ENCODE results near the gene PDZD2.

PDZD2 gene

DNA sequence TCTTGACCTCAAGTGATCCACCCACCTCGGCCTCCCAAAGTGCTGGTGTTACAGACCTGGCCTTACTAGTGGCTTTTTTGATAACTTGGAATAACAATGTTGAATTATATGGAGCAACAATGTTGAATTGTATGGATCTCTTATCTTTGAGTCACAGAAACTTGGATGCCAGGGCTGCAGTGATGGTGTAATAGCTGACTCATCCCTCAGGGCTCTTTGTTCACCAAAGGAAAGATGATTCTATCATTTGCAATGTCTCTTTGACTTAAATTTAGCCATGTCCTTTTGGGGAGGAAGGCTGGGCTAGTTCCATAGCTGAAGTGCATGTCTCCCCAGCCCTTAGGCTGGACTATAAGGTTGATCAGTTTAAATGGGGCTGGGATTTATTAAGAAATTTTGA is 172.3 kb downstream of the PDZD2 start:
- DNase-seq (ENCODE audit: low read depth in 2 of 2, low spot score in 1 of 2) = no peak

DNA sequence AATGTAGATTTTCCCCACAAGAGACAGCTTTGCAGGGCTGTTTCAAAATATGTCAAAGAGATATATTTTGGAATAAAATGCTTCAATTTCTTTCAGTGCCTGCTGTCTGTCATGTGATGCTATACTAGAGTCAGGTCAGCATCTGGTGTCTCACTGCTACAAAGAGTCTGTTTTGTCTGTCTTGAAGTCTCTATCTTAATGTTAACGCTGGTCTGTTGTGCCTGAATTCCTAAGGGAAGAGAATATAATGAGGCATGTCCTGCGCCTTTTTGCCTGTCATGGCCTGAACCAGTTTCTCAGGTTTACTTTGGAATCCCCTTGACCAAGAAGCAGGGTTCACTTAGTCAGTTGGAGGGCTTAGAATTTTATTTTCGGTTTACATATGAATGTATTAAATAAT is 176.4 kb downstream of the PDZD2 start:
- no peak for DNase-seq (ENCODE audit: low read depth in 2 of 2, low spot score in 1 of 2)

DNA sequence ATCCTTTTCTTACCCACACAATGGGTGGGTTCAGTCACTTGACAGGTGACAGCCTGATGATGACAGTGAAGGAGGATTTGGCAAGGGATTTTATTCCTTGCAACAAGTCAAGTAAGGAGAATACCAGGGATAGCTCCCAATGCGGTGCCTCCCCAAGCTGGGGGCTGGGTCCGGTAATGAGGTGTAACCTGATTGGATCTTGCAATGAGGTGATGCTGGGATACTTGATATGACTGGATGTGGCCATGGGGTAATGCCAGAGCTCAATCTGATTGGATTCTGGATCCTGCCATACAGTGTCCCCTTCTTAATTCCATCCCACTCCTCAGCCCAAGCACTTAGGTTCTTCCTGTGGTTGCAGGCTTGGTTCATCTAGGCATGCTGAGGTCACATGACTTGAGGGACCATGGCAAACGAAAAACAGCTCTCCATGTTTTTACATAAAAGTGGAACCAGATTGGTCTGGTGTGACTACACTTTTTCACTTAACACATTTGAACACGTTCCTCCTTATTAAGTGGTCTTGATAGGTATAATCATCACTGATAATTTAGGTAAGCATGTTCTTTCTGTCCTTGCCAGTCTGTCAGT is 181.1 kb downstream of the PDZD2 start:
- DNase-seq (ENCODE audit: low read depth in 2 of 2, low spot score in 1 of 2) = no peak

DNA sequence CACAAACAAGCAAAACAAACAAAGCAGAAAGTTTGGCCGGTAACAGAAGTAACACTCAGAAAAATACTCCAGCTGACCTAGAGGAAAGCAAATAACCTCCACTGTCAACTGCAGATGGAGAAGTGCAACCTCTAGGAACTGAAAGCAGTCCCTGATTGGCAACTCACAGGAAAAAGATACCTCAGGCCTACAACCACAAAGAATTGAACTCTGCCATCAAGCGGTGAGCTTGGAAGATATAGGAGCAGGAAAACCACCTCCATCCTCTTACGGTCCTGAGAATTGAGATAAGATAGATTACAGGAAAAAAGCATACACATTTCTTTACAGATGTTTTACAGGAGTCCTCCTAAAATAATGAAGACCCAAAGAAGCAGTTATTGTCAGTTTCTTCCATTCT is 184.5 kb downstream of the PDZD2 start:
- DNase-seq (ENCODE audit: low read depth in 2 of 2, low spot score in 1 of 2) = no peak

DNA sequence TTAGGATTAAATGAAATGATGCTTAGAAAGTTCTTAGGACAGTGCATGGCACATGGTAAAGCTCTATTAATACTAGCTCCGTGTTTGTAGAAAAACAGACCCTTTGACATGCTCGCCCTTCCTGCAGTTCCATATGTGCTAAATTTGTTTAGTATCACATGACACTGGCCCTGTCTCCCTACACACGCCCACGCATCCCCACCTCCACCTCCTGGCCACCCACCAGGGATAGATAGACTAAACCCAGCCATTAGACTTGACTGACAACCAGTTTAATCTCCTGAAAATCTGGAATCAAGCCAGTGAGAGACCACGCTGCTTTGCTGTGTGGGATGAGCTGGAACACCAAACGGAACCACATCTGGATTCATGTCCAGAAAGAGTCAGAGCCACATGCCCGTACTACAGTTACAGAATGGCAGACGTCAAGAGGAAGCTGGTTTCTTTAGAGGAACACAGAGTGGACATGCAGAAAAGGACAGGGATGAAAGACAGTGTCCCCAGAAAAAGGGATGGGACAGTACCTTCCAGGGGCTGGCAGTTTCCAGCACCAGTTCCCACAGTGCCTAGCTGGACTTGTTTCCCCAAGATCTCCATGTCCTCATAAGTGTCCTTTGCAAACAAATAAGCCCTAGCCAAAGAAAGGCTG is 186.1 kb downstream of the PDZD2 start:
- DNase-seq (ENCODE audit: low read depth in 2 of 2, low spot score in 1 of 2) = no peak

DNA sequence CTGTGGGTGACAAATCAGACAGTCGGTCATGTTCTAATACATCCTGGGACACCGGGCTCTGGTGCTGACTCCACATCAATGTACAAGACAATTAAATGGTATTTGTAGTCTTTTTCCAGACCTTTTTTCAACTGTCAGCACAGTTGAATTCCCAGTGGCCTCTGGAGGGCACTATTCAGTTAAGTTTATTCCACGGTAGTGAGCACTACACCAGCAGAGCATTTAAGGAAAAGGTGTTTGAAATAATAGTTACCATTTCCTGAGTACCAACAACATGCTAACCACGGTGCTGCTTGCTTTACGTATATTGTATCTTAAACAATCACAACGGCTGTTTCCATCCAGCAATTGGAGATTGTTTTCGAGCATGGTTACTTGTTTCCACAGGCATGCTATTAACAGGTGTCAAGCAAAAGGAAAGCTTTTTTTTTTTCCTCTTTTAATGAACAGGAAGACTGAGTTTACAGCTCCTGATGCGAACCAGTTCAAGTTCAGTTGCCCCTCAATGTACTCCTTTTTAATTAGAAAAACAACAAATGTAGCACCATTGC is 186.7 kb downstream of the PDZD2 start:
- peak in 1 of 2 donors; percentile 7 for DNase-seq (ENCODE audit: low read depth in 2 of 2, low spot score in 1 of 2)

DNA sequence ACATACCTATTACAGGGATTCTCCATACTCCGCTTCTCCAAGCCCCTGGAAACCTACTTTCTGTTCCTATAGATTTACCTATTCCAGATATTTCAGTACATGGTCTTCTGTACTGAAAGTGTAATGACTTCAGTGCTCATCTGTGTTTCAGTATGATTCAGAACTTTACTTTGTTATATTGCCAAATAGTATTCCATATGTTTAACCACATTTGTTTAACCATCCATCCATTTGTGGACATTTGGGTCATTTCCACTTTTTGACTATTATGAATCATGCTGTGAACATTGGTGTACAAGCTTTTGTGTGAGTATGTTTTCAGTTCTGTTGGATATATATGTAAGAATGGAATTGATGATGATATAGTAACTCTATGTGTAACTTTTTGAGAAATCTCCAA is 188.9 kb downstream of the PDZD2 start:
- DNase-seq (ENCODE audit: low read depth in 2 of 2, low spot score in 1 of 2) = no peak

DNA sequence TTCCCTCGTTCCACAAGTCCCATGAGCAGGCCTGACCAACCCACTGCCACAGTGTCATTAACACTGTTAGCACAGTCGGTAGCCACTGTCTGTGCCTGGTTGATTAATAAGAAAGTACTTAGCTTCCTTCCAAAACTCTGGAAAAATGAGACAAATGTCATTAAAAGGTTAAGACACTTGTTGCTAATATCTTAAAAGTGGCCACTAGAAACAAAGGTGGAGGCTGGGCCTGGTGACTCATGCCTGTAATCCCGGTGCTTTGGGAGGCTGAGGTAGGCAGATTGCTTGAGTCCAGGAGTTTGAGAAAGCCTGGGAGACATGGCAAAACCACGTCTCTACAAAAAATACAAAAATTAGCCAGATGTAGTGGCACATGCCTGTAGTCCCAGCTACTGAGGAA is 194.0 kb downstream of the PDZD2 start:
- no peak for DNase-seq (ENCODE audit: low read depth in 2 of 2, low spot score in 1 of 2)

DNA sequence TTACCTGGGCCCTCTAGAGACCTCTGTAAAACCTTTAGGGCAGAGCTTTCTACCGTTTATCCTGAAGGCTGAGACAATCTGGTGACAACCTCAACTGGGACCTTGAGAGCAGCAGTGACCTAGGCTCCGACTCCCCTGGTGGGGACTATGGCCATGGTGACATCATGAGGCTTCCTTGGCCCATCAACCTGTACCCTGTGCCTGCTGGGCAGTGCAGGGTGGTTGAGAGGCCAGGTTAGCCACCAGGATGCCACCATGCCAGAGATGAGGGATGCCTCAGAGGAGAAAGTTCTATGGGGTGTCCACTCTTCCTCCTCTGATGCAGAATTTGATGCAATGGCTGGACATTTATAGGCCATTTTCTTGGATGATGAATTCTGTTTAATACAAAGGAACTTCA is 194.8 kb downstream of the PDZD2 start:
- DNase-seq (ENCODE audit: low read depth in 2 of 2, low spot score in 1 of 2) = no peak

DNA sequence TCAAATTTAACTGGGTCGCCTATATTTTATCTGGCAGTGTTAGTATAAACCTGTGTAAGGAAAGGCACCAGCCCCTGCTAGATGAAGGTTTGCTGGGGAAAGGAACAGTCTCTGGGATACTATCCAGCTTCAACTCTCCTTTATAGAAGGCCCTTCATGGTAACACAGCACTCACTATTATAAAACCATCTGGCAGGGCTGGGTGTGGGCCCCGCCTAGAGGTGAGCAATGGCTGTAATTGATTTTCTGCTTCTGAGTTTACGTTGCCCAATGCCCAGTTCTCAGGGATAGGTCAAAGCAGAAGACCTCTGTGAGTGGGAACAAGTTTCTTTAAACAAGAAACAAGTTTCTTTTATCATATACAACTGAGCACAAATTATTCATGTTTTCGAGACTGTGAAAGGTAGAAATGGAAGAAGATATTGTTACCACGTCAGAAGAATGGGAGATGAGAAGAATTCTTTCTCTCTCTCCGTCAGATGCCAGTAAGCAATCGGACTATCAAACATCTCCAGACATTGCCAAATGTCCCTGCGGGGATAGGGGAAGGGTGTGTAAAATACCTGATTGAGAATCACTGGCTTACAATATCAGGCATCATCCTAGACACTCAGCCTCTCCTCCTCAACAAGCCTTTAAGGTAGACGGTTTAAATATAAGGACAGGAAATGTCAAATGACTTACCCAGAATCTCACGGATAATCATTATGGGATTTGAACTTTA is 205.9 kb downstream of the PDZD2 start:
- DNase-seq (ENCODE audit: low read depth in 2 of 2, low spot score in 1 of 2) = no peak

DNA sequence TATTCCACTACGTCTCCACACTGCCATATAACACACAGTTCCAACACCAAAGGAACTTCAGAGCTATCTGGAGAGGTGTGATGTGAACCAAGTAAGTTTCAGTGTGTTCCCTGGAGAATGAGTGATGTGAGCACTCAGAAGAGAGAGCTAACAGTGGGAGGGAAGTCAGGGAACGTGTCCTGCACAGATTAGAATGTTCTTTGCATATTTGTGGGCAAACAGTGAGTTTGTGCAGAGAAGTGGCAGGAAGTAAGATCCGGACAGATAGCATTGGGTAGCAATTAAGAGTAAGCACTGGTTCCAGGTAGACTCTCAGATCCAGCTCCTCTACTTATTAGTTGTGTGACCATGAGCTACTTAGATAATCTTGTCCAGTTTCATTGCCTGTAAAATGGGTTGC is 206.4 kb downstream of the PDZD2 start:
- no peak for DNase-seq (ENCODE audit: low read depth in 2 of 2, low spot score in 1 of 2)

DNA sequence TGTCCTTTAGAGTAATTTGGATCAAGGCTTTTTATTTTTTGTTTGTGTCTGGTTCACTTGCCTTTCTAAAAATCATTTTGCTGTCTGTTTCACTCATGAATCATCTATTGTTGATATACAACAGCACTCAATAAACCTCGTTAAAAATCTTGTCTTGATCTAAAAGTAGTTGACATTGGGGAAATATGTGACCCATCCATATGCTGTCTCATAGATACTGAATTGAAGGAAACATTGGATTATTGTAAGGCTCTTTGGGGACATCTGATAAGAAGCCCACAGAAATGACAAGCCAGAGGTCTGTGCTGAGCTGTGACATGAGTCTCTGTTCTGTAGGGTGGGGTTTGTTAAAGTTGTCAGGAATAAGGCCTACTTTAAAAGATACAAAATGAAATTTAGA is 208.0 kb downstream of the PDZD2 start:
- DNase-seq (ENCODE audit: low read depth in 2 of 2, low spot score in 1 of 2) = no peak

DNA sequence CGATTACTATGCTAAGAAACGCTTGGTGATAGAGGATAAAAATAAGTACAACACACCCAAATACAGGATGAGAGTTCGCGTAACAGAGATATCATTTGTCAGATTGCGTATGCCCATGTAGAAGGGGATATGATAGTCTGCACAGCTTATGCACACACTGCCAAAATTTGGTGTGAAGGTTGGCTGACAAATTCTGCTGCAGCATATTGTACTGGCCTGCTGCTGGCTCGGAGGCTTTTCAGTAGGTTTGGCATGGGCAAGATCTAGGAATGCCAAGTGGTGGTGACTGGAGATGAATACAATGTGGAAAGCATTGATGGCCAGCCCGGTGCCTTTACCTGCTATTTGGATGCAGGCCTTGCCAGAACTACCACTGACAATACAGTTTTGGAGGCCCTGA is 208.4 kb downstream of the PDZD2 start:
- DNase-seq (ENCODE audit: low read depth in 2 of 2, low spot score in 1 of 2) = no peak

DNA sequence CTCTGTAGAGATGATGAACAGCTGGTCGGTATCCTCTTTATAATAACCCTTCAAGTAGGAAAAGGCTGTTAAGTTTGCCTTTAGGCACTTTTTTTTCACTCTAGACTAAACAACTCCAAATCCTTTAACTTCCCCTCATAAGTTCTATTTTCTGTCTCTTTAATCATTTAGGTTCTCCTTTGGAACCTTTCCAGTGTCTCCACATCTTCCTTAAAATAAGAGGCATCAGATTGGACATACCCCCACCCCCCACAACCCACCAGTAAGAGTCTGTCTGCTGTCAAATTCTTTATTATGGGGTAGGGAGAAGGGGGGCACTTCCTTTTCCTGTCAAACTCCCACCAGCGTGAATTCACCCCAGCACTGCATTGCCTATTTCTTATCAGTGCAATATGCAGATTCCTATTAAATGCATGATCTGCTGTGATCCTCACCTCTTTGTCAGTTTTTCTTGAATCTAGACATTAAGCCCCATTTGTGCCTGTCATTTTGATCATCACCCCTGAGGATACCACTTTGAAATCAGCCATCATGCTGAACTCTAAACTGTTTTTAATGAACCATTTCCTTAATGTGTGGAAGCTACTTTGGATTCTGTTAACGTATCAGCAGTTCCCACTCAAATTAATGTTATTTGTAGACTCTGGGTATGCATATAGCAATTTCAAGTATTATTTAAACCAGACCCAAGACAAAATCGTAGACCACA is 212.2 kb downstream of the PDZD2 start:
- no peak for DNase-seq (ENCODE audit: low read depth in 2 of 2, low spot score in 1 of 2)

DNA sequence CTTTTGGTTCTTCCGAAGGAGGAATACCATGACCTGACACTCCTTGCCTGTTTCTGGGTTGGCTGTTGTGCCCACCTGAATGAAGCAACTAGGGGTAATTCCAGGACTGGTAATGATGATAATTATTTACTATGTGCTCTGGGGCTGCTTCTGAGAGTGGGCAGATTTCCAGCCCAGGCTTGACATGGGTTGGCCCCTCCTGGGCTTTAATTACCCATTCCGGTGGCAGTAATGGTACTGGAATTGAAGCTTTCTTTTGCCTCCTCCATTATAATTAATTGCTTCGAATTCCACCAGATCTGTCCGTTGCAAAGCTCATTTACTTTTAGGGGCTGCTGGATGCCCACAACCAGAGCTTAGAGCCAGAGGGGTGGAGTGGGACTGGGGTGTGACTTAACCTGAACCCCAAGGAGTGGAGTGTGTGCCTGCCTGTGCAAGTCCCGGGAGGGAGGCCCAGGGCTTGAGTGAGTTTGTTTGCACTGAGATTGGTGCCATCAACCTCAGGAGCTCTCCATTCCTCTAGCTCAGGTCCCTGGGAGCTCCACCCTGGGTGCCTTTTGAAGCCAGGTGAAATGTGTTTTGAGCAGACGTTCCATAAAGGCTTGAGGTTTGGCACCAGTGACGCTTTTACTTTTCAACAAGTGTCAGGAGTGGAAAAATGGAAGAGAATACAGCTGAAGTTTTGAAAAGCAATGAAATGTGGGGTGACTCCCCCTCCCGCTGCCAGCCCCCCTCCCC is 214.6 kb downstream of the PDZD2 start:
- no peak for DNase-seq (ENCODE audit: low read depth in 2 of 2, low spot score in 1 of 2)

DNA sequence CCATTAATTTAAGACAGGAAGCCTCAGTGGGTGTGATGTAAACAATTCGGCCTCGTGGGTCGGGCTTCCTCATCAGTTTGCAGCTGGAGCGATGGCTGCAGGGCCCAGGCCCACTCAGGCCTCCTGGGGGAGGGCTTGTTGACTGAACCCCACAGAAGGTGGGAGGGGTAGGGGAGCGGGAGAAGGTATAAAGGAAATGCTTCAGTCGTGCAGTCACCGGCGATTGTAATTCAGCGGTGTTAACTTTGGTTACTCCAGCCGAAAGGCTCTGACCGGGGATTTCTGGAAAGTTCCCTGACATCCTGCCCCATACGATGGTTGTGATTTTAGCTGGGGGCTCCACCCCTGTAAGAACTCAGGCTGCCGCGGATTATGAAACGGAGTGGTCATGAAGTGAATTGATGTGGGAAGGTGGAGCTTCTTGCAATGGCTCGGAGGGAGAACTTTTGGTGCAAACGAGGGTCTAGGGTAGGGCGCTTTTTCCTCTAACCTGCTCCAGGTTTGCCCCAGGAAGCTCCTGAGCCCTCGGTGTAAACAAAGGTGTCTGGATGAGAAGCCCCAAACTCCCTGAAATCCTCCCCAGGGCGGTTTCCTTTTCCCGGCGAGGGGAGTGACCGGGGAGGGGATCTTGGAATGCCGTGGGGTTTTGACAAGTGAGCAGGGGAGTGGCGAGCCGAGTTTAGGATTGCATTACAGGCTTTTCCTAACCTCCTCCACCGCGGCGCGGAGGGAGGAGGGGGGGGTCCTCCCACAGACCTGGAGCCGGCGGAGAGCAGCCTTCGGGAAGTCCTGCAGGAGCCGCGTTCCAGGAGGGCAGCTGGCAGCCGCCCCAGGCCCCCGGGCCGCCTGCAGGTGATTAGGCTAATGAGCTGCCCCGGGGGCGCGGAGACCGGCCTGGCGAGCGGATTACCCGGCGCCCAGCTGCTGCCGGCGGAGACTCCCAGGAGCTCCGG is 215.5 kb downstream of the PDZD2 start:
- DNase-seq (ENCODE audit: low read depth in 2 of 2, low spot score in 1 of 2) = no peak

DNA sequence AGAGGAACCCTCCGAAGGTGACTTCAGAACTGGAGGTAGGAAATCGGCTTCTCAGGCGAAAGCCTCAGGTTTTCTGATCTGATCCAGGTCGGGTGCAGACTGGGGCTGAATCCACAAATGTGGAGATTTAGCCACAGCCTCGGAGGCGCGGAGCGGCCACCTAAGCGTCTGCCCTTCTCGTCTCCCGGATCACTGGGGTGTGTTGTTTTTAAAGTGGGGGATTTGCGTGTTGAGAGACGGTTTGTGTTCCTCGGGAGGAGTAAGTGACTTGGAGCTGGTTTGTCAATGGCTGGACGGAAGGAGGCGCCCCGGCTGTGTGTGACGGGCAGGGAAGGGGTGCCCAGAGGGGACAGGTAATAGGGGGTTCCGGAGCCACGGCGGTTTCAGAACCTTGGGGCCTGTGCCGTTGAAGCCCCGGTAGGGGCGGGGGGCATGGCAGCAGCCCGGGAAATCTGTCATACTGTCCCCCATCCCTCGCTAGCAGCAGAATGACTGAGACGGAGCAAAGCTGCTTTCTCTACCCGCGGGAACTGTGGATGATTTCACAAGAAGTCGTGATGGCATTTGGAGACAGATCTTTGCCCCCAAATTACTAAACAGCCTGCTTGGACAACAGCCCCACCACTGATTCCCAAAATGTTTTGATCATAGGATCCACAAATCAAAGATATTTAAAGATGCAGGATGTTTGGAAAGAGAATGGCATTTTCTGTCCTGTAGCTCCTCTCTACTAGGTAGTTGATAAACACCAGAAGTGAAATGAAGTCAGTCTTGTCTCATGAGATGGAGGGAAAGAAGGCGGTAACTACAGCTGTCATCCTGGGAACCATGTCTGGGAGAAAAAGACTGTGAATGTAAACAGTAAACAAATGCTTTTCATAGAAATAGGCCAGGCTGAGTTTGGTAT is 216.5 kb downstream of the PDZD2 start:
- DNase-seq (ENCODE audit: low read depth in 2 of 2, low spot score in 1 of 2) = no peak

DNA sequence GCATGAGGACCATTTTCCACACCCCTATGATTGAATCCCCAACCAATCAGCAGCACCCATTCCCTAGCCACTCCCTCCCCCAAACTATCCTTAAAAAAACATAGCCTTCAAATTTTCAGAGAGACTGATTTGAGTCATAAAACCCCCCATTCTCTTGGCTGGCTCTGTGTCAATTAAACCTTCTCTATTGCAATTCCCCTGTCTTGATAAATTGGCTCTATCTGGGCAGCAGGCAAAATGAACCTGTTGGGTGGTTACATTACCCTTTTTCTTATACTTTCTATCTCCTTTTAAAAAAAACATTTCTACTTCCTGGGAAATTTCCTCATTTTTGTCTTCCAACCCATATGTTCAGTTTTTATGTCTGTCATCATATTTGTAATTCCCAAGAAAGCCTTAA is 220.2 kb downstream of the PDZD2 start:
- DNase-seq (ENCODE audit: low read depth in 2 of 2, low spot score in 1 of 2) = no peak

DNA sequence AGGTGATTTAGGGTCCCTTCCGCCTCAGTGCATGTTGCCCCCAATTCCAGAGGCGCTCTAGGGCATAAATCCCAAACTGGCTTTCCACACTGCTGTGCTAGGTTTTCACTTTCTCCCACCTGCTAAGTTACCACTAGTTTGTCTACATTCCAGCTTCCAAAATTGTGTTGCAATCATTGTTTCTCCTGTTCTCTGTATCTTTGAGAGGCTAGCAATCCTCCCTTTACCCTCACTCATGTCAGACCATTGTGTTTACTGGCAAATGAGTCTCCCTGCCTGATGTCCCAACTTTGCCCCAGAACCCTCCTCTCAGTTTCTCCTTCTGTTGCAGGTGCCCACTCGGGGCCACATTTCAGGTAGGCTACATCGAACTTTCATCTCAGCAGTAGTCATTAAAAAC is 221.3 kb downstream of the PDZD2 start:
- DNase-seq (ENCODE audit: low read depth in 2 of 2, low spot score in 1 of 2) = no peak
